Activated CD8-positive, alpha-beta memory T cell treated with anti-CD3 and anti-CD28 coated beads, Interleukin-2, amount 10 ng/mL, durations not matched to agents 7 days and 5 days (primary cell): ENCODE data around the gene STAT1. TPM values are rescaled to one million over a fixed set of nuclear protein-coding genes. Genes with fewer than 3 reads are reported as not detected.

ENCODE experiments used
- ATAC-seq: fragments of 150-1000 bp; cut with Tn5 transposase; one replicate; pipeline ENCODE4 v1.10.0; 2021; ENCODE audit warnings: moderate library complexity
- CTCF ChIA-PET: fragments of 350-600 bp; sonication (Branson Sonifier 250); formaldehyde crosslinking; loops from one replicate; lab custom pipeline; 2021; ENCODE audit warnings: antibody characterized with exemption; lab: Charles Lee
- DNase-seq: peaks from one replicate; pipeline ENCODE4 v3.0.0-alpha.2; 2020
- H3K27ac Mint-ChIP-seq: one replicate; pipeline ENCODE4 v1.8.0; 2021; ENCODE audit warnings: mild to moderate bottlenecking, mixed read lengths
- H3K27me3 Mint-ChIP-seq: one replicate; pipeline ENCODE4 v1.8.0; 2021; ENCODE audit warnings: mixed read lengths
- H3K36me3 Mint-ChIP-seq: one replicate; pipeline ENCODE4 v1.8.0; 2021; ENCODE audit warnings: mild to moderate bottlenecking, mixed read lengths
- H3K4me1 Mint-ChIP-seq: one replicate; pipeline ENCODE4 v1.8.0; 2021; ENCODE audit warnings: mixed read lengths
- H3K4me3 Mint-ChIP-seq: one replicate; pipeline ENCODE4 v1.8.0; 2021; ENCODE audit warnings: mild to moderate bottlenecking, moderate library complexity, mixed read lengths
- H3K9me3 Mint-ChIP-seq: one replicate; pipeline ENCODE4 v1.8.0; 2022; ENCODE audit warnings: low read depth, mixed read lengths
- total RNA-seq, 2 experiments: library from RNA; stranded (reverse); gene quantifications; one replicate each; pipeline ENCODE4 v1.2.3, GENCODE V29; 2021

Gene STAT1
- total RNA-seq, 2 experiments from 2014 or later, result 385 to 515 TPM

DNA sequence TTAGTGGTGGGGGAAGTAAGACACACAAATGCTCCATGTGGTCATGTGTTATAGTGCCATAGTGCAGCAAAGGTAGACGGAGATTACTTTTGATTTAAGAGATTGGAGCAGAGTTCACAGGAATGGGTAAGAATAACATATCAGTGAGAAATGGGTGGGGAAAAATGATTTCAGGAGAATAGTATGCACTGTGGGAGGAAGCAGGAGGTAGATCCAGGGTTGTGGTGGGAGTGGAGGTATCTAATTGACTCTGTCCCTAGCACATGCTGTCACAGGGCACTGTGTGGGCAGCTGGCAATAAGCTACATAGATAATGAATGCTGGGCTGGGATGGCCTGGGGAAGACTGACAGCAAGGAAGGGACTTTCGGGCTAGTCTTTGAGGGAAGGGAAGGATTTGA is 65.3 kb downstream of the STAT1 start:
- Mint-ChIP-seq H3K9me3 (no peaks in the 10 kb centered on the region), H3K27ac (no peak overlapping the region), H3K27me3 (no peaks in the 10 kb centered on the region), H3K4me1 (peaks cover 13% of the 10 kb centered on the region), H3K4me3 (no peak overlapping the region), H3K36me3 (no peaks in the 10 kb centered on the region)
- DNase-seq (no peak), ATAC-seq (no peak)
- CTCF ChIA-PET, result interaction anchor here (1.1 to 3.4 kb wide), 2 partner anchors 9 to 98 kb away, joined by 5 to 25 read pairs; no protein-coding TSS in a partner anchor

DNA sequence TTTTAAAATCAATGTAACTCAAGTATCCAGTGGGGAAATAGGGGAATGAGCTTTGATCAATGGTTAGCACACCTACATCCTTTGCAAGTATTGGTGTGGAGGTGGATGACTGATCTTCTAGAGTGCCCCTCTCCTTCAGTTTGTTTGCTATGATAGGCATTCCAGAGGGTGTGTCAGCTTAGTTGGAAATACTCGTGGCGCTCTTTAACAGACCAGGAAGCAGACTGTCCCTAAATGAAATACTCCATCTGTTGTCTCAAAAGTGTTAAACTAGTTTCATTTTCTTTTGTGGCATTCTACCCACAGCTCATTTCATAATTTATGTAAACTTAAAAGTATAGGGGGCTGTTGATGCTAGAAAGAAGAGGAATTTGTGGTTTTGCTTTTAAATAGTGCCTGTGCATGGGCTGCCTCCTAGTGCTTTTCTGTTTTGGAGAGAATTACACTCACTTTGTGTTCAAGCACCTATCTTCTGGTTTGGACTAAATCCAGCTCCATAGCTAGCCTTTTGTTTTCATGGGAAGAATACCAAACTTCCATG is 66.2 kb downstream of the STAT1 start:
- Mint-ChIP-seq H3K4me3 (no peak overlapping the region), H3K27ac (peak overlapping the region; percentile 65), H3K4me1 (peaks cover 13% of the 10 kb centered on the region), H3K36me3 (no peaks in the 10 kb centered on the region), H3K27me3 (no peaks in the 10 kb centered on the region), H3K9me3 (no peaks in the 10 kb centered on the region)
- CTCF ChIA-PET, result interaction anchor here (0.7 to 3.4 kb wide), 8 partner anchors 8 to 182 kb away, joined by 3 to 25 read pairs (median 4); no protein-coding TSS in a partner anchor
- ATAC-seq (peak; percentile 77), DNase-seq (no peak)

DNA sequence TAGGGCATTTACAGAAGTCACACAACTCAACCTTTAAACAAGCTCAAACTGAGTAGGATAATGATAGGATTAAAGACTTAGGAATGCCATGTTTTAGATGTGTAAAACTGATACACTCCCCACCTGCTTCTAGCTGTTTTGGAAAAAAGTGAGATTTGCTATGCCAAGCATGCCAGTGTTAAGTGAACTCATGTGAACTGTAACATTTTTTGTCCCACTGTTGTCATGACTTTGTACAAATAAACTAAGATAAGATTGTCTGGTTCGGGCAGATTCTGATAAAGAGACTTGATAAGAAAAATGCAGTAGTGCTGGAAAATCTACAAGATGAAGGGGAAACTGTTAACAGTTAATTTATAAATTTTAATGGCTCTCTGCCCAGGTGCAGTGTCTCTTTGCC is 66.8 kb downstream of the STAT1 start:
- Mint-ChIP-seq H3K27ac (peak overlapping the region; percentile 20), H3K4me3 (no peak overlapping the region), H3K36me3 (no peaks in the 10 kb centered on the region), H3K27me3 (no peaks in the 10 kb centered on the region), H3K9me3 (no peaks in the 10 kb centered on the region), H3K4me1 (peaks cover 13% of the 10 kb centered on the region)
- no peak for ATAC-seq
- no peak for DNase-seq
- CTCF ChIA-PET, result interaction anchor here (0.7 to 3.4 kb wide), 7 partner anchors 12 to 182 kb away, joined by 3 to 25 read pairs (median 4); no protein-coding TSS in a partner anchor

- Mint-ChIP-seq H3K9me3 (no peaks in the 10 kb centered on the region), H3K27me3 (no peaks in the 10 kb centered on the region), H3K4me3 (no peak overlapping the region), H3K36me3 (no peaks in the 10 kb centered on the region), H3K27ac (no peak overlapping the region), H3K4me1 (peaks cover 13% of the 10 kb centered on the region)
- no peak for ATAC-seq
- CTCF ChIA-PET, result no interaction called here
- DNase-seq, result no peak
These were observed 70.3 kb downstream of the STAT1 start for GRCh38 chr2:190943706-190944105.

DNA sequence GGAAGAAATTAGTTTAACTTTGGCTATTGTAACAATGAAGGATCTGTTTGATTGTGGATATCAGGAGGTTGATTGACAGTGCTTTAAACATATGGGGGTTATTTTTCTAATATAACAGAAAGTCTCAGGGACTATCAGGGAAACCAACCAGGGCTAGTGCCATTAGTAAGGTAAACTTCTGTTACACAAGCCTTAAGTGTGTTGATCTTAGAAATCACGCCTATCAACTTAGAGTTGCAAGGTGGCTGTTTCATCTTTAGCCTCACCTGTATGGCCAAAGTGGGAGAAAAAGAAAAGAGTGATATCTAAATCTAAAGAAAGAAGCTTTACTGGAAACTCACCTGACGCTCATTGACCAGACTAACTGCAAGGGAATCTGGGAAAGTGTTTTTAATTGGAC is 71.3 kb downstream of the STAT1 start:
- CTCF ChIA-PET, result interaction anchor here (0.7 kb wide), 1 partner anchor 92 kb away, joined by 3 read pairs; no protein-coding TSS in a partner anchor
- H3K9me3 Mint-ChIP-seq, result no peaks in the 10 kb centered on the region
- H3K4me1 Mint-ChIP-seq, result peaks cover 6% of the 10 kb centered on the region
- no peaks in the 10 kb centered on the region for H3K27me3 Mint-ChIP-seq
- no peak overlapping the region for H3K4me3 Mint-ChIP-seq
- no peaks in the 10 kb centered on the region for H3K36me3 Mint-ChIP-seq
- no peak overlapping the region for H3K27ac Mint-ChIP-seq
- DNase-seq (no peak), ATAC-seq (no peak)

DNA sequence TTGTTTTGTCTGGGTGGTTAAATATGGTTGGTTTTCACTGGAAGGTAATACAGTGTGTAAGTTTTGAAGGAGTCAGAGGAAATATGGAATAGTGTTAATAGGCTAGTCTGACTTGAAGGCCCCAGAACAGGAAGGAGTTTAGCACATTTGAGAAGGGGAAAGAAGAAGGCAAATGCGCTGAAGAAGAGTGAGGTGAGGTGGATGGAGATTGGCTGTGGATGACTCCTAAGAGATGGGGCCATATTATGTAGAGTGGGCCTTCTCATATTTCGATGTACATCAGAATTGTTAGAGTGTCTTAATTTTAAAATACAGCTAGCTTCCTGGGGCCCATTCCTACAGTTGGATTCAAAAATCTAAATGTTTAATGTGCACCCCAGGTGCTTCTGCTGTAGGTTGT is 72.4 kb downstream of the STAT1 start:
- ATAC-seq (no peak), DNase-seq (no peak)
- no peak overlapping the region for H3K4me3 Mint-ChIP-seq
- no peaks in the 10 kb centered on the region for H3K9me3 Mint-ChIP-seq
- H3K4me1 Mint-ChIP-seq, result no peaks in the 10 kb centered on the region
- H3K27ac Mint-ChIP-seq, result no peak overlapping the region
- CTCF ChIA-PET, result no interaction called here
- H3K36me3 Mint-ChIP-seq, result no peaks in the 10 kb centered on the region
- no peaks in the 10 kb centered on the region for H3K27me3 Mint-ChIP-seq

GRCh38 chr2:190940454-190940853 is 73.5 kb downstream of the STAT1 start:
- no peak for DNase-seq
- no peak for ATAC-seq
- Mint-ChIP-seq H3K9me3 (no peaks in the 10 kb centered on the region), H3K27ac (no peak overlapping the region), H3K4me3 (no peak overlapping the region), H3K4me1 (no peaks in the 10 kb centered on the region), H3K27me3 (no peaks in the 10 kb centered on the region), H3K36me3 (peaks cover 2% of the 10 kb centered on the region)
- CTCF ChIA-PET, result no interaction called here

DNA sequence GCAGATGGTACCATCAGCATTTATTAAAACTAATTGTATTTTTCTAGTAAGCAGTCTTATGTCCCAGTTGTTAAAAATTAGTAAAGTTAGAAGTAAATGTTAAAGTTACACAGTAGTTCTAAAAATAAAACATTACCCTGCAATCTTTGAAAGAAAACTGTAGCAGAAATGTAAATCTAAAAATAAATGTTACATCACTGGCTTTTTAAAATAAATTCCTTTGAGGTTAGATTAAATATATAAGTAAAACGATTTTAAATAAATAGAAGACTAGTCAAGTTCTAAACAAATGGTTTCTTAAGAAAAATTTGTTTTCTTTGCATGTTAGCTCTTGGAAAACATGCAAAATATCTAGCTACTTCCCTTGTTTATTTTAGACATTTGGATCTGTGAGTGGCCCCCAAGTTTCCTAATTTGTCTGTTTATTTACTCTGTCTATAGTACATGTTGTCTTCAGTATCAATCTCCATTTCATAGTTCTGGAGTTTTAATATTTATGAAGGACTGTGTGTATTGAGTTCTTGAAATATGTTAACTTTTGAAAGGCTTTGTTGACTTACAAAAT is 75.1 kb downstream of the STAT1 start:
- no peaks in the 10 kb centered on the region for H3K27me3 Mint-ChIP-seq
- ATAC-seq (no peak), DNase-seq (no peak)
- CTCF ChIA-PET, result interaction anchor here (1.3 kb wide), 1 partner anchor 9 kb away, joined by 5 read pairs; no protein-coding TSS in a partner anchor
- no peaks in the 10 kb centered on the region for H3K9me3 Mint-ChIP-seq
- no peak overlapping the region for H3K4me3 Mint-ChIP-seq
- H3K36me3 Mint-ChIP-seq, result peaks cover 4% of the 10 kb centered on the region
- H3K27ac Mint-ChIP-seq, result no peak overlapping the region
- peaks cover 2% of the 10 kb centered on the region for H3K4me1 Mint-ChIP-seq

- H3K4me3 Mint-ChIP-seq, result no peak overlapping the region
- no peak for DNase-seq
- no peak for ATAC-seq
- no peaks in the 10 kb centered on the region for H3K27me3 Mint-ChIP-seq
- CTCF ChIA-PET, result interaction anchor here (0.8 to 1.0 kb wide), 2 partner anchors 12 to 220 kb away, joined by 3 read pairs; no protein-coding TSS in a partner anchor
- H3K27ac Mint-ChIP-seq, result no peak overlapping the region
- H3K36me3 Mint-ChIP-seq, result peaks cover 23% of the 10 kb centered on the region
- H3K4me1 Mint-ChIP-seq, result peaks cover 4% of the 10 kb centered on the region
- no peaks in the 10 kb centered on the region for H3K9me3 Mint-ChIP-seq
These were observed 78.9 kb downstream of the STAT1 start for GRCh38 chr2:190935054-190935453.

DNA sequence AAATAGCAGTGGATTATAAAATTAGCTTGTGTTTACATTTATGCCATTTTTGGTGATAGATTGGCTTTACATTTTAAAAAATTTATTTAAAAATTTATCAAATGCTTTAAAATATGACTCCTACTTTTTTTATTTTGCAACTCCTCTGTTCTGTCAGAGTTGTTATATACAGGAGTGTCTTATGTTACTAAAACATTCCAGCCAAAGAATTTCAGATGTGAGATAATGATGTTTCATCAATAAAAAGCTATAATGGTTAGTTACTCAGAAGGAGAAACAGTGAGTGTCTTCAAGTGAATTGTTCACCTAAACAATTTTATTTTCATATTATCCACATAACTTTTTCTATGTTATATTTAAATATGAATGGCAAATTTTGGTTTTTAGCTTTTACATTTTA is 80.6 kb downstream of the STAT1 start:
- Mint-ChIP-seq H3K9me3 (no peaks in the 10 kb centered on the region), H3K36me3 (peaks cover 30% of the 10 kb centered on the region), H3K27me3 (no peaks in the 10 kb centered on the region), H3K27ac (no peak overlapping the region), H3K4me1 (peaks cover 4% of the 10 kb centered on the region), H3K4me3 (no peak overlapping the region)
- ATAC-seq (no peak), DNase-seq (no peak)
- CTCF ChIA-PET, result interaction anchor here (1.0 kb wide), 1 partner anchor 78 kb away, joined by 3 read pairs; no protein-coding TSS in a partner anchor

DNA sequence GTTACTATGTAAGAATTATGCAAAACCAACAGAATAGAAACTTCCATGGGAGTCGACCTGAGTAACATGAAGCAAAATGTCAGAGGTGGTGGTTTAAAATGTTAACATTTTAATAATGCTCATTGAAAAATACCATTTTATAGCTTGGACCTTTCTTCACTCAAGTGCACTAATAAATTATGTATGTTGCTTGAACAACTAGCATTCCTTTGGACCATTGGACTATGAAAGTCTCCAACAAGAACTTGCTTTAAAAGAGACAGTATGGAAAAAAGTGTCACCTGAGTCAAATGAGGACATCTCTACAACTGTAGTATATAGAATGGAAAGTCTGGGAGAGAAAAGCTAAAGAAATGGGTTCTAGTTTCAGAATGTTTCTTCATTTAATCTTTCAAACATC is 81.5 kb downstream of the STAT1 start:
- no peak overlapping the region for H3K27ac Mint-ChIP-seq
- peaks cover 31% of the 10 kb centered on the region for H3K36me3 Mint-ChIP-seq
- H3K9me3 Mint-ChIP-seq, result no peaks in the 10 kb centered on the region
- CTCF ChIA-PET, result interaction anchor here (1.0 kb wide), 1 partner anchor 79 kb away, joined by 3 read pairs; no protein-coding TSS in a partner anchor
- DNase-seq (no peak), ATAC-seq (no peak)
- peaks cover 4% of the 10 kb centered on the region for H3K4me1 Mint-ChIP-seq
- no peak overlapping the region for H3K4me3 Mint-ChIP-seq
- H3K27me3 Mint-ChIP-seq, result no peaks in the 10 kb centered on the region

- H3K27me3 Mint-ChIP-seq, result no peaks in the 10 kb centered on the region
- peaks cover 42% of the 10 kb centered on the region for H3K36me3 Mint-ChIP-seq
- DNase-seq, result no peak
- no peaks in the 10 kb centered on the region for H3K9me3 Mint-ChIP-seq
- CTCF ChIA-PET, result no interaction called here
- no peak overlapping the region for H3K27ac Mint-ChIP-seq
- H3K4me3 Mint-ChIP-seq, result no peak overlapping the region
- peaks cover 4% of the 10 kb centered on the region for H3K4me1 Mint-ChIP-seq
- no peak for ATAC-seq
These were observed 83.6 kb downstream of the STAT1 start for GRCh38 chr2:190930411-190930810.

GRCh38 chr2:190929919-190930318 is 84.1 kb downstream of the STAT1 start:
- peaks cover 4% of the 10 kb centered on the region for H3K4me1 Mint-ChIP-seq
- no peak for ATAC-seq
- H3K4me3 Mint-ChIP-seq, result no peak overlapping the region
- no peak overlapping the region for H3K27ac Mint-ChIP-seq
- CTCF ChIA-PET, result no interaction called here
- H3K36me3 Mint-ChIP-seq, result peaks cover 46% of the 10 kb centered on the region
- no peaks in the 10 kb centered on the region for H3K27me3 Mint-ChIP-seq
- no peaks in the 10 kb centered on the region for H3K9me3 Mint-ChIP-seq
- no peak for DNase-seq

GRCh38 chr2:190927301-190927700 is 86.7 kb downstream of the STAT1 start:
- CTCF ChIA-PET, result no interaction called here
- Mint-ChIP-seq H3K4me3 (no peak overlapping the region), H3K9me3 (no peaks in the 10 kb centered on the region), H3K4me1 (peaks cover 9% of the 10 kb centered on the region), H3K36me3 (peaks cover 55% of the 10 kb centered on the region), H3K27ac (no peak overlapping the region), H3K27me3 (no peaks in the 10 kb centered on the region)
- DNase-seq (no peak), ATAC-seq (no peak)
